ENCODE results near the gene SPRY4.

DNA sequence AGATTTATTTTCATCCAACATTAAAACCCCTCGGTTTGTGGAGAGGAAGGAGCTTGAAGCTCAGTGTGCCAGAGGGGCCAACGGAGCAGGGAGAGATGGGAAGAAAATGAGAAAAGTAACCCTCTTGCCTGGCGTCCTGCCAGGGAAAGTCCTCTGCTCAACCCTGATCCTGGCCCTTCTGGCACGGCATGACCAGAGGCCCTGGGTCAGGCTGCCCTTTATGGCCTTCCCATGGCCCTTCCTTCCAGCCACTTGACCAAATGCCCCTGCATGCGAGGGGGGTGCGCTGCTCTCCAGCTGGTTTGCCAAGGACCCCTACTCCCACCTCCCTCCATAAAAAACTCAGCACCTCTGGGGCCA is 43.8 kb downstream of the SPRY4 start:
- TF ChIP-seq ARNT (IDR thresholded peaks at IDR 0.05): no peak
- no peak for TF ChIP-seq L3MBTL2 (conservative IDR thresholded peaks at IDR 0.05)
- TF ChIP-seq TARDBP (IDR thresholded peaks at IDR 0.05): no peak
- TF ChIP-seq FOXM1 (IDR thresholded peaks at IDR 0.05; ENCODE audit: borderline replicate concordance): no peak
- TF ChIP-seq SP1 (IDR thresholded peaks at IDR 0.05): no peak
- TF ChIP-seq FOXA1 (IDR thresholded peaks at IDR 0.05): no peak
- TF ChIP-seq BHLHE40 (IDR thresholded peaks at IDR 0.05; ENCODE audit: borderline replicate concordance): no peak
- TF ChIP-seq CTBP1 (IDR thresholded peaks at IDR 0.05; ENCODE audit: borderline replicate concordance): no peak
- no peak for TF ChIP-seq SUZ12 (IDR thresholded peaks at IDR 0.05)
- no peak for TF ChIP-seq FOXK2 (IDR thresholded peaks at IDR 0.05)
- no peak for TF ChIP-seq ZNF384 (IDR thresholded peaks at IDR 0.05)
